HG03108 (cell line): Measurements from ENCODE around the gene RET.

Experiments used
- ATAC-seq: cut with Tn5 transposase; IDR thresholded peaks from one replicate; pipeline ENCODE4 v1.9.1; 2021; ENCODE audit warnings: moderate library complexity; ENCODE audit not compliant: unreplicated experiment

RET gene

GRCh38 chr10:43105956-43106229 is 29.0 kb downstream of the RET start:
- ATAC-seq: no peak

- no peak for ATAC-seq
These were observed 29.6 kb downstream of the RET start for GRCh38 chr10:43106256-43107091.

- no peak for ATAC-seq
These were observed 32.1 kb downstream of the RET start for GRCh38 chr10:43108951-43109350.

GRCh38 chr10:43109671-43110249 is 32.9 kb downstream of the RET start:
- no peak for ATAC-seq

- ATAC-seq: peak; percentile 62
These were observed 33.6 kb downstream of the RET start for GRCh38 chr10:43110338-43111071.

- ATAC-seq: no peak
These were observed 34.2 kb downstream of the RET start for GRCh38 chr10:43111101-43111500.

GRCh38 chr10:43111921-43112607 is 35.2 kb downstream of the RET start:
- no peak for ATAC-seq

- no peak for ATAC-seq
These were observed 35.7 kb downstream of the RET start for GRCh38 chr10:43112608-43112961.

- no peak for ATAC-seq
These were observed 36.6 kb downstream of the RET start for GRCh38 chr10:43113201-43114087.

GRCh38 chr10:43114088-43114742 is 37.3 kb downstream of the RET start:
- ATAC-seq: no peak

GRCh38 chr10:43114743-43115611 is 38.1 kb downstream of the RET start:
- ATAC-seq: no peak

- ATAC-seq: no peak
These were observed 39.2 kb downstream of the RET start for GRCh38 chr10:43115881-43116595.

- ATAC-seq: no peak
These were observed 39.7 kb downstream of the RET start for GRCh38 chr10:43116596-43116995.

GRCh38 chr10:43117031-43117776 is 40.3 kb downstream of the RET start:
- ATAC-seq: no peak

GRCh38 chr10:43117777-43118583 is 41.1 kb downstream of the RET start:
- no peak for ATAC-seq

- no peak for ATAC-seq
These were observed 42.0 kb downstream of the RET start for GRCh38 chr10:43118631-43119415.
